ENCODE data around the gene C14orf180. TPM values are rescaled to one million over a fixed set of nuclear protein-coding genes. Genes with fewer than 3 reads are reported as not detected.

C14orf180 gene
- total RNA-seq, 1 experiment from 2014 or later = not detected

DNA sequence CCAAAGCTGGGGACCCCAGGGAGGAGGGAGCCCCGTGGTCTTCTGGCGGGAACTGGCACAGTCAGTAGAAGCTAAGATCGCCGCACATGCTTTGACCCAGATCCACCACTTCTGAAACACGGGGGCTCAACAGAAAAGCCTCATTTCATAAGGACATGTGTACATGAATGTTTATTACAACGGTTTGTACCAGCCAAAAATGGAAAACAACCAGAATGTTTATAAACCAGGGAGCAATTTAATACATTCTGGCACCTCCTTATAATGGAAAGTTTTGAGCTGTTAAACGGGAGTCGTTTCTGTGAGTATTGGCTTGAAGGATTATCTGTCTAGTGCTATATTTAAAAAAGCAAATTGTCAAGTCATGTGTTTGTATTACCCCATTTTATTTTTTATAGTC lies 32.3 kb downstream of the C14orf180 start:
- Histone ChIP-seq H3K4me3 (ENCODE audit: low read depth, low read length, poor library complexity, severe bottlenecking) (no peak overlapping the region), H3K27ac (ENCODE audit: low read depth, low read length, poor library complexity, severe bottlenecking) (no peak overlapping the region), H3K4me1 (ENCODE audit: insufficient read depth, low read length, poor library complexity, severe bottlenecking) (no peaks in the 10 kb centered on the region), H3K27me3 (replicated peaks; ENCODE audit: insufficient read depth, low read depth, low read length, poor library complexity) (peaks cover 32% of the 10 kb centered on the region), H3K36me3 (ENCODE audit: insufficient read depth, low read length, poor library complexity, severe bottlenecking) (no peaks in the 10 kb centered on the region), H3K9me3 (ENCODE audit: low read depth, low read length, poor library complexity, severe bottlenecking) (no peaks in the 10 kb centered on the region)
- TF ChIP-seq, protein P1, sequence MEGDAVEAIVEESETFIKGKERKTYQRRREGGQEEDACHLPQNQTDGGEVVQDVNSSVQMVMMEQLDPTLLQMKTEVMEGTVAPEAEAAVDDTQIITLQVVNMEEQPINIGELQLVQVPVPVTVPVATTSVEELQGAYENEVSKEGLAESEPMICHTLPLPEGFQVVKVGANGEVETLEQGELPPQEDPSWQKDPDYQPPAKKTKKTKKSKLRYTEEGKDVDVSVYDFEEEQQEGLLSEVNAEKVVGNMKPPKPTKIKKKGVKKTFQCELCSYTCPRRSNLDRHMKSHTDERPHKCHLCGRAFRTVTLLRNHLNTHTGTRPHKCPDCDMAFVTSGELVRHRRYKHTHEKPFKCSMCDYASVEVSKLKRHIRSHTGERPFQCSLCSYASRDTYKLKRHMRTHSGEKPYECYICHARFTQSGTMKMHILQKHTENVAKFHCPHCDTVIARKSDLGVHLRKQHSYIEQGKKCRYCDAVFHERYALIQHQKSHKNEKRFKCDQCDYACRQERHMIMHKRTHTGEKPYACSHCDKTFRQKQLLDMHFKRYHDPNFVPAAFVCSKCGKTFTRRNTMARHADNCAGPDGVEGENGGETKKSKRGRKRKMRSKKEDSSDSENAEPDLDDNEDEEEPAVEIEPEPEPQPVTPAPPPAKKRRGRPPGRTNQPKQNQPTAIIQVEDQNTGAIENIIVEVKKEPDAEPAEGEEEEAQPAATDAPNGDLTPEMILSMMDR (conservative IDR thresholded peaks at IDR 0.05; ENCODE audit: low read depth, low read length) = no peak
- CTCF ChIA-PET = no interaction called here
- intact Hi-C loops (cut with micrococcal nuclease; ENCODE audit: unreplicated experiment) = no loop called here
- POLR2A ChIA-PET (ENCODE audit: low non-redundant PET) = no interaction called here
- BruUV-seq (replicated peaks) = no TSS peak
- no peak for DNase-seq (ENCODE audit: low spot score)

DNA sequence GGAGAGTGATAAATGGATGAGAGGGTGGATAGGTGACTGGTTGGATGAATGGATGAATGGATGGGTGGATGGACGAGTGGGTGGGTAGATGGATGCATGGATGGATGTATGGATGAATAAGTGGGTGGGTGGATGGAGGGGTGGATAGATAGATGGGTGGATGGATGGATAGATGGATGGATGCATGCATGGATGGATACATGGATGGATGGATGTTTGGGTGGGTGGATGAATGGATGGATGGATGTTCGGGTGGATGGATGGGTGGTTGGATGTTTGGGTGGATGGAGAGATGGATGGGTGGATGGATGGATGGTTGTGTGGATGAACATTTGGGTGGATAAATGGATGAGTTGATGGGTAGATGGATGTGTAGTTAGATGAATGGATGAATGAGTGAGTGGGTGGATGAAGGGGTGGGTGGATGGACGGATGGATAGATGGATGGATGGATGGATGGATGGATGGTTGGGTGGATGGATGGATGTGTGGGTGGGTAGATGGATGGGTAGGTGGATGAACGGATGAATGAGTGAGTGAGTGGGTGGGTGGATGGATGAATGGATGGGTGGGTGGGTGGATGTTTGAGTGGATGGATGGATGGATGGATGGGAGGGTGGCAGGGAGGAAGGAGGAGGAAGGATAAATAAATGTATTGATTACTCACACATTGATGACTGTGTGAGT lies 34.7 kb downstream of the C14orf180 start:
- TF ChIP-seq, protein P1 (conservative IDR thresholded peaks at IDR 0.05; ENCODE audit: low read depth, low read length) = no peak
- no peak for TF ChIP-seq EZH2 (IDR thresholded peaks at IDR 0.05; ENCODE audit: borderline replicate concordance, low read depth, low read length, poor library complexity, severe bottlenecking)
- no peak overlapping the region for H3K27ac ChIP-seq (ENCODE audit: low read depth, low read length, poor library complexity, severe bottlenecking)
- H3K9me3 ChIP-seq (ENCODE audit: low read depth, low read length, poor library complexity, severe bottlenecking) = no peaks in the 10 kb centered on the region
- intact Hi-C loops (cut with micrococcal nuclease; ENCODE audit: unreplicated experiment) = no loop called here
- peaks cover 15% of the 10 kb centered on the region for H3K27me3 ChIP-seq (replicated peaks; ENCODE audit: insufficient read depth, low read depth, low read length, poor library complexity)
- CTCF ChIA-PET = no interaction called here
- DNase-seq (ENCODE audit: low spot score) = no peak
- H3K4me3 ChIP-seq (ENCODE audit: low read depth, low read length, poor library complexity, severe bottlenecking) = no peak overlapping the region
- BruUV-seq (replicated peaks) = no TSS peak
- POLR2A ChIA-PET (ENCODE audit: low non-redundant PET) = no interaction called here
- no peaks in the 10 kb centered on the region for H3K36me3 ChIP-seq (ENCODE audit: insufficient read depth, low read length, poor library complexity, severe bottlenecking)
- no peaks in the 10 kb centered on the region for H3K4me1 ChIP-seq (ENCODE audit: insufficient read depth, low read length, poor library complexity, severe bottlenecking)

DNA sequence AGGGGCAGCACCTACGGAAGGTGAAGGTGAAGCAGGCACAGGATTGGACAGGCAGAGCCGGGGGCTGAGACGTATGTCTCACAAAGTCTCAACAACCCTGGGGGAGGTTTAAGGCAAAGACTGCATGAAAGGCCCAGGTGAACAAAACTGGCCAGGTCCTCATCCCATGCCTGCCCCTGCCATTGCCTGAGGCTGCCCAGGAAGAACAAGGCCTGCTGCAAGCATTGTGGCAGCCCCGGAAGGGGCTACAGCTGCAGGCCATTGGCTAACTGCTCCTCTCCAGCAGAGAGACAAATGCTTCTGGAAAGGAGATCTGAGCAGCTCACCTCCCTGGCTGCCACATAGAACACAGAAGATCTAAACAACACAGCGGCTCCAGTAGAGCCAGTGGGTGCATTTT lies 45.4 kb downstream of the C14orf180 start:
- H3K27ac ChIP-seq (ENCODE audit: low read depth, low read length, poor library complexity, severe bottlenecking) = no peak overlapping the region
- ChIA-PET CTCF (no interaction called here), POLR2A (ENCODE audit: low non-redundant PET) (no interaction called here)
- no peaks in the 10 kb centered on the region for H3K4me1 ChIP-seq (ENCODE audit: insufficient read depth, low read length, poor library complexity, severe bottlenecking)
- intact Hi-C loops (cut with micrococcal nuclease; ENCODE audit: unreplicated experiment) = no loop called here
- no TSS peak for BruUV-seq (replicated peaks)
- peaks cover 15% of the 10 kb centered on the region for H3K27me3 ChIP-seq (replicated peaks; ENCODE audit: insufficient read depth, low read depth, low read length, poor library complexity)
- no peak for DNase-seq (ENCODE audit: low spot score)
- H3K9me3 ChIP-seq (ENCODE audit: low read depth, low read length, poor library complexity, severe bottlenecking) = no peaks in the 10 kb centered on the region
- H3K36me3 ChIP-seq (ENCODE audit: insufficient read depth, low read length, poor library complexity, severe bottlenecking) = no peaks in the 10 kb centered on the region
- TF ChIP-seq, protein P1 (conservative IDR thresholded peaks at IDR 0.05; ENCODE audit: low read depth, low read length) = no peak
- H3K4me3 ChIP-seq (ENCODE audit: low read depth, low read length, poor library complexity, severe bottlenecking) = no peak overlapping the region

Measured in A673 (cell line).